Measurements from ENCODE around the gene LY9.

GRCh38 chr1:160776178-160776577 lies 19.8 kb upstream of the LY9 start:
- TF ChIP-seq POLR2A (IDR thresholded peaks at IDR 0.05; ENCODE audit: low read depth, low read length) = no peak
- TF ChIP-seq POLR2AphosphoS5 (IDR thresholded peaks at IDR 0.05; ENCODE audit: low read depth, low read length) = no peak

Data from GM12892 (cell line).